NCI-H2227 (cell line): ENCODE data around the gene CA5A.
"Not testable (repeated sequence)": the region's sequence is repeated elsewhere in the genome, so short reads cannot be mapped to it uniquely, and the experiment has no call there.

Experiments
- DNase-seq: peaks from one replicate; lab custom pipeline; 2025; ENCODE audit not compliant: unreplicated experiment; lab: John Stamatoyannopoulos, UW

The CA5A gene

GRCh38 chr16:87869061-87869878 is 67.1 kb downstream of the CA5A start, which contains the start of gene SLC7A5:
Gene SLC7A5, minus strand, starts transcription at chr16:87869507. Its CDS starts 85 bp downstream, at chr16:87869422.
- peak; percentile 62 for DNase-seq

- not testable (repeated sequence) for DNase-seq
These were observed 67.9 kb downstream of the CA5A start for GRCh38 chr16:87868254-87869029.

- DNase-seq = not testable (repeated sequence)
These were observed 70.3 kb downstream of the CA5A start for GRCh38 chr16:87865902-87866555.

- no peak for DNase-seq
These were observed 71.9 kb downstream of the CA5A start for GRCh38 chr16:87864331-87864989.

GRCh38 chr16:87863327-87863635 is 73.0 kb downstream of the CA5A start:
- DNase-seq = not testable (repeated sequence)

DNA sequence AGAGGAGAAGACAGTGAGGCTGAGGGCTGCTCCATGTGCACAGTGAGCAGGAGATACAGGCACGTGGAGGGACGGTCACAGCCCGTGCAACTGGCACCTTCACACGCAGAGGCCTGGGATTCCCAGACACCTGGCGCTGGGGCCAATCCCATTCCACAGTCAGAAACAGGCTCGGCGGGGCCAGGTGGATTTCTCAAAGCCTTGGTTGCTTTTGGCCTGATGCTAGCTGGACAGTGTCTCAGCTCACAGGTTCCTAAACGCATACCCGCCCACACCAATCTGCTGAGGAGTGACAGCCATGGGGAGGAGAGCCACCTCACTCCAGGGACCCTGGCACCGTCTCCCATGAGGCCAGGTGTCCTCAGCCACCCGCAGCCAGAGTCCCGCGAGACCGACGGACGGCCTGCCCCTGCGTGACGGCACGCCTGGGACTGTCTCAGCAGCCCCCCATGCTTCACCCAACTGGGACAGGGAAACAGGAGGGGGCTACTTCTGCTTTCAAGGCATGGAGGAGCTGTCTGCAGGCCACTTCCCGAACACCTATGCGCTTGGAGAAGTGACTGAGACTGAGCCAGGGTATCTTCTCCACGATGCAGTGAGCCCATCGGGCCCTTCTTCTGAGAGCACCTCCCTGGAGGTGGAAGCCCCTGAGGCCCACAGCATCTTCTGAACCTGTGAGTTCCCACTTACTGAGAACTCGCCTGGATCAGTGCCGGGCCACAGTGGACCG is 73.6 kb downstream of the CA5A start:
- not testable (repeated sequence) for DNase-seq

DNA sequence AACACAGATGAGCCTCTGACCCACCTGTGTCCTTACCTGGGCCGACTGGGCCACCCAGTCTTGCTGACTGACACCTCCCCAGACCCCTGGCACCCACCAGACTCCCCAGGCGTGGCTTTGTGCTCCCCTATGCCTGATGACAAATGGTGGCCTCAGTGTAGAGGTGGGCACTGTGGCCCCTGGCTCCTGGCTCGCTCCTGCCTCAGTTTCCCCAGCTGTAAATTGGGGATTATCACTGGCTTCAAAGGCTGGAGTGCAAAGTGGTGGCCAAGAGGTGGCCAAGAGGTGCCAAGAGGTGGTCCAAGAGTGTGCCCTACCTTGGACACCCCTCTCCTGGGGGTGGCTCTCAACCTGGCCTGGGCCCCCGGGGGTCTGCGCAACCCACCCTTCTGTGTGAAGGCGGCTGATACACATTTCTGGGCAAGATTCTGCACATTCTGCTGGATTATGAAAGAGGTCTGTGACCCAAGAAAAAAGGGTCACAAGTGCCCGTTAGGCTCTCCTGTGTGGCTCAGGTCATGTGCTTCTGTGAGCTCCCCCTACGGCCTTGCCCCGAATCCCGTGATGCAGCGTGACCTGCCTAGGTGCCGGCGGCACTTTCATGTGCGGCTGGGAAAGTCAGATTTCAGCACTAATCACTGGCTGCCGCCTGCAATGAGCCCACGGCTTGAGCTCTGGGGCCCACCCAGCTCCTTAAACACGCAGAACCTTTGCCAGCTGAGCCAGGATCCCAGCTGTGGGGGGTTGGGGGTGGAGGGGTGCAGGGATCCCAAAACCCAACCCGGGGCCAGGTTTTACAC is 74.8 kb downstream of the CA5A start:
- not testable (repeated sequence) for DNase-seq

DNA sequence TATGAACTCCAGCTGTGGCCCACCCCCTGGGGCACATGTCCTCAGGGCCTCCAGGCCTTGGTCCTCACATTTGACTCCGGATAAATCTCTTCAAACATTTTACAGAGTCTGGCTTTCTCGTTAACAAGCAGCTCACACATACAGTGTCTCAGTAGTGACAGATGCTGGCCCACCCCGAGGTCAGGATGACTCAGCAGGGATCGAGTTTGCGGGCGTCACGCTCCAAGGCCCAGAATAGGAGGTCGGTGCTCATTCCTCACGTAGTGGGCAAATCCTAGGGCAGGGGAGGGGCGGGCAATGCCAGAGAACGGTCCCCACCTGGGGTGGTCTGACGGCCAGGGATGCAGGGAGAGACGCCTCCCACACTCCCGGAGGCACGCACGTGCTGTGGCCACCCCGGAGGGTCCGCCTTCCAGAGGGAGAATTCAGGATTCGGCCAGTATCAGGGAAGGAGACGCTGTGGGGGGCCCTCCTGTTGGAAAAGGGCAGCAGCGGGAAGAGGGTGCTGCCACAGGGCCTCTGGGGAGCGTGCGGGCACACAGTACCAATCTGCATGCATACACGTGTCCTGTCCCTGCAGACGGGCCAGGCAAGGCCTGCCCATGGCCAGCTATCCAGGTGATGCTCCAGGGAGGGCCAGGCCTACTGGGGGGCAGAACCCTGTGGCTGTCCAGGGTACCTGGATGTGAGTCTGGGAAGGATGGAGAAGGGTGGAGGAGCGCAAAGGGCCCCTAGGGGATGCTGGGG is 75.6 kb downstream of the CA5A start:
- DNase-seq = peak; percentile 44

GRCh38 chr16:87858151-87858993 is 78.0 kb downstream of the CA5A start:
- not testable (repeated sequence) for DNase-seq

DNA sequence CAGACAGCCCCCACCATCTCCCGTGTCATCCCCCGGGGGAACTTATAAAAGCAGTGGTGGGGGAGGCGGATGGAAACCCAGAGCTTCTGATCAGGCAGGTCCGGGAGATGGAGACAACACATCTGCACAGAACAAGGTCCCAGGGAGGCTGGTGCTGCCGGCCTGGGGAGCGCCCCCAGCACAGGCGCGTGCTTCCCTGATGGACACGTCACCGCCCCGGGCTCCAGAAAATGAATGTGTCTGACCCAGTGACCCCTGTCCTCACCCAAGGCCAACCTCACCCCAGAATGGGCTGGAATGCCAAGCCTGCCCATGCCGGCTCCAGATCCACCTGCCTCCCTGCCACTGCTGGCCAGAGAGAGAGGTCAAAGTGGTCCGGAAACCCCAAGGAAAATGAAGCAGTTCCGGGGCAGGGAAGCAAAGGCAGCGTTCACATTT is 79.5 kb downstream of the CA5A start:
- no peak for DNase-seq

GRCh38 chr16:87855852-87856715 is 80.2 kb downstream of the CA5A start:
- no peak for DNase-seq

DNA sequence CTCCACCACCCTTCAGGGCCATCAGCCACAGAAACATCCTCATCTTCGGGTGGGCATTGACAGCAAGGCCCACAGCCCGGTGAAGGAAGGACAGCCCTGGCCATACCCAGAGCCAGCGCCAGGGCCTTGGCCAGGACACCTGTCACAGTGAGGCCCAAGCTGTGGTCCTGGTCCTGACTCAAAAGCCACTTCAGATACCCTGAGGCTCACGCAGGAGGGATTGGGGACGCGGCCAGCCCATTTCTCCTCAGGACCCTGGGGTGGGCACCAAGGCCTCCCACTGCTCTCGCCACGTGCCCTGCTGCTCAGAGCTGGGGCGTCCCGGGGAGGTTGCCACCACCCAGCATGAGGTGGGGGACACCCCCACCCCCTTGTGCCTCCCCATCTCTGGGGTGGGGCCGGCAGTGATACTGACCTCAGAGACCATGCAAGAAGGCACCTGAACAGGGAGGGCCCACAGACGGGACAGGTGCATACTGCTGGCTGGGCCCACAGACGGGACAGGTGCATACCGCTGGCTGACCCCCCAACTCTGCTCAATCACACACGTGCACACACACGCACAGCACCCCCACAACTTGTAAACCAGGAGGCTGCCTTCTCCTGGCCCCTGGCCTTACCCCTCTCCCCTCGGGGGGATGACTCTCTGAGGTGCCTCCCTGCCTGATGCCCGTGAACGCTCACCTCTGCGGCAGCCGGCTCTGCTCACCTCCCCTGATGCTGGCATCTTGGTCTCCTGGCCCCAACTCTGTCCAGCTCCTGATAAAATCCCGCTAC is 81.2 kb downstream of the CA5A start:
- no peak for DNase-seq

- no peak for DNase-seq
These were observed 82.0 kb downstream of the CA5A start for GRCh38 chr16:87854053-87854906.

GRCh38 chr16:87853411-87854052 is 82.8 kb downstream of the CA5A start:
- DNase-seq = peak; percentile 65

GRCh38 chr16:87851601-87852000 is 84.7 kb downstream of the CA5A start:
- no peak for DNase-seq
